IMR-90 (cell line): ENCODE measurements around the gene RBM10. TPM values are rescaled to one million over a fixed set of nuclear protein-coding genes. Genes with fewer than 3 reads are reported as not detected.
A peak's percentile ranks its signal among the peaks of the same experiment; 100 is the strongest.

ENCODE experiments used
- ATAC-seq: fragments of 200-7000 bp; cut with Tn5 transposase; 2 replicates; pipeline ENCODE4 v1.9.1; 2020; ENCODE audit warnings: low read depth, mild to moderate bottlenecking, moderate library complexity
- BruUV-seq: library from RNA; stranded (reverse); fragments of 400-500 nt; replicated peaks from 2 replicates; lab custom pipeline; 2021; lab: Mats Ljungman, UMichigan
- CTCF ChIA-PET: fragments of 300-600 bp; formaldehyde crosslinking; extraction: SDS; loops from one replicate; lab custom pipeline; 2021; ENCODE audit warnings: antibody characterized with exemption; lab: Yijun Ruan, JAX
- POLR2A ChIA-PET: fragments of 300-600 bp; sonication (Branson Sonifier 250); formaldehyde crosslinking; loops from one replicate; lab custom pipeline; 2022; ENCODE audit warnings: antibody characterized with exemption; ENCODE audit not compliant: unreplicated experiment; lab: Charles Lee
- DNase-seq: peaks from one replicate; pipeline ENCODE4 v3.0.0; 2013
- H2AFZ ChIP-seq: replicated peaks from 2 replicates; pipeline ENCODE3; 2013; ENCODE audit warnings: low read length, mild to moderate bottlenecking; ENCODE audit not compliant: poor library complexity
- H2AK5ac ChIP-seq: 2 replicates; pipeline ENCODE4 v1.6.1; 2013; ENCODE audit warnings: low read depth, low read length, inconsistent platforms
- H2AK9ac ChIP-seq: replicated peaks from 2 replicates; pipeline ENCODE3; 2013; ENCODE audit warnings: mild to moderate bottlenecking, low read depth, low read length, moderate library complexity; ENCODE audit not compliant: poor library complexity
- H2BK120ac ChIP-seq: 2 replicates; pipeline ENCODE4 v1.6.1; 2013; ENCODE audit warnings: low read depth, low read length, inconsistent platforms
- H2BK15ac ChIP-seq: 3 replicates; pipeline ENCODE4 v1.6.1; 2013; ENCODE audit warnings: low read depth, low read length, inconsistent platforms
- H2BK20ac ChIP-seq: 2 replicates; pipeline ENCODE4 v1.6.1; 2013; ENCODE audit warnings: low read depth, mild to moderate bottlenecking, inconsistent platforms, low read length, moderate library complexity
- H2BK5ac ChIP-seq: 2 replicates; pipeline ENCODE4 v1.6.1; 2013; ENCODE audit warnings: mild to moderate bottlenecking, low read depth, low read length, inconsistent platforms; ENCODE audit not compliant: poor library complexity, severe bottlenecking
- H3K14ac ChIP-seq: replicated peaks from 2 replicates; pipeline ENCODE4 v1.6.1; 2013; ENCODE audit warnings: low read depth, low read length, inconsistent platforms
- H3K18ac ChIP-seq: 2 replicates; pipeline ENCODE4 v1.6.1; 2013; ENCODE audit warnings: low read depth, low read length, control low read depth
- H3K23ac ChIP-seq: 2 replicates; pipeline ENCODE4 v1.6.1; 2013; ENCODE audit warnings: low read depth, low read length, inconsistent platforms
- H3K27ac ChIP-seq: 2 replicates; pipeline ENCODE4 v1.5.1; 2013; ENCODE audit warnings: mild to moderate bottlenecking, control low read depth, low read length; ENCODE audit not compliant: insufficient read depth
- H3K27me3 ChIP-seq: 2 replicates; pipeline ENCODE4 v1.6.1; 2013; ENCODE audit warnings: low read length; ENCODE audit not compliant: control insufficient read depth, insufficient read depth
- H3K36me3 ChIP-seq: 2 replicates; pipeline ENCODE4 v1.6.1; 2013; ENCODE audit warnings: low read length, mixed read lengths; ENCODE audit not compliant: control insufficient read depth, insufficient read depth
- H3K4ac ChIP-seq: 2 replicates; pipeline ENCODE4 v1.6.1; 2013; ENCODE audit warnings: low read depth, low read length, inconsistent platforms
- H3K4me1 ChIP-seq: 2 replicates; pipeline ENCODE4 v1.6.1; 2013; ENCODE audit warnings: low read length, mixed read lengths; ENCODE audit not compliant: control insufficient read depth, insufficient read depth
- H3K4me2 ChIP-seq: 2 replicates; pipeline ENCODE4 v1.6.1; 2013; ENCODE audit warnings: low read depth, mild to moderate bottlenecking, control low read depth, low read length, moderate library complexity
- H3K4me3 ChIP-seq: 2 replicates; pipeline ENCODE4 v1.5.1; 2013; ENCODE audit warnings: low read depth, mild to moderate bottlenecking, control low read depth, low read length, moderate library complexity; ENCODE audit not compliant: insufficient read depth
- H3K56ac ChIP-seq: 2 replicates; pipeline ENCODE4 v1.6.1; 2013; ENCODE audit warnings: low read length, inconsistent platforms; ENCODE audit not compliant: insufficient read depth; ENCODE audit errors: extremely low read depth
- H3K79me1 ChIP-seq, 2 experiments: 2 replicates each; pipeline ENCODE4 v1.6.1; 2013; ENCODE audit warnings: low read length in 2 of 2, inconsistent platforms in 1 of 2, low read depth in 1 of 2
- H3K9ac ChIP-seq: 2 replicates; pipeline ENCODE4 v1.6.1; 2013; ENCODE audit warnings: low read depth, low read length, control low read depth
- H3K9me1 ChIP-seq: 2 replicates; pipeline ENCODE4 v1.6.1; 2013; ENCODE audit warnings: low read length, inconsistent platforms; ENCODE audit not compliant: insufficient read depth
- H3K9me3 ChIP-seq: 2 replicates; pipeline ENCODE4 v1.6.1; 2013; ENCODE audit warnings: low read length; ENCODE audit not compliant: control insufficient read depth, insufficient read depth
- H4K20me1 ChIP-seq: 2 replicates; pipeline ENCODE4 v1.6.1; 2013; ENCODE audit warnings: low read length, inconsistent platforms; ENCODE audit not compliant: insufficient read depth
- H4K5ac ChIP-seq: 2 replicates; pipeline ENCODE4 v1.6.1; 2013; ENCODE audit warnings: mild to moderate bottlenecking, low read depth, low read length, control low read depth
- H4K8ac ChIP-seq, 2 experiments: 2 replicates each; pipeline ENCODE4 v1.6.1; 2013; ENCODE audit warnings: low read depth in 2 of 2, low read length in 2 of 2, control low read depth in 1 of 2, inconsistent platforms in 1 of 2
- H4K91ac ChIP-seq: 2 replicates; pipeline ENCODE4 v1.6.1; 2013; ENCODE audit warnings: low read depth, low read length, inconsistent platforms; ENCODE audit not compliant: insufficient read depth
- CEBPB ChIP-seq: IDR thresholded peaks from 2 replicates; pipeline ENCODE4 v1.6.1; 2012; ENCODE audit warnings: low read depth, low read length, improper control_type of control experiment
- MXI1 ChIP-seq: IDR thresholded peaks from 2 replicates; pipeline ENCODE4 v1.6.1; 2012; ENCODE audit warnings: low read depth, mild to moderate bottlenecking, low read length, moderate library complexity, borderline replicate concordance
- WGBS, 2 experiments: methylation state at CpG; one replicate each; pipeline versions ENCODE4 v1.1.5 to v1.1.7; 2013; ENCODE audit warnings: missing lambda C conversion rate in 2 of 2; ENCODE audit not compliant: insufficient read length in 1 of 2; ENCODE audit errors: extremely low coverage in 2 of 2; 5-methylcytosine and 5-hydroxymethylcytosine counted together
- dilution Hi-C: fragments of 300-500 bp; cut with HindIII; formaldehyde crosslinking; loops from one replicate; pipeline ENCODE4 v1.14.3; 2018; ENCODE audit warnings: low sequenced_read_pairs; ENCODE audit not compliant: unreplicated experiment
- in situ Hi-C: fragments of 300-500 bp; cut with MboI; formaldehyde crosslinking; loops from 3 replicates; pipeline ENCODE4 v1.14.3; 2019; ENCODE audit warnings: low sequenced_read_pairs, inconsistent platforms, mixed read lengths
- intact Hi-C: fragments of 100-400 bp; cut with micrococcal nuclease; formaldehyde crosslinking; loops from 2 replicates; pipeline ENCODE4 v1.10.0; 2022
- polyA plus RNA-seq, 3 experiments: library from polyadenylated mRNA; depleted of rRNA; stranded (reverse); fragments of >200 nt; gene quantifications; 2 replicates each; pipeline ENCODE4 v1.2.3, GENCODE V29; 2012; ENCODE audit warnings: low replicate concordance in 1 of 3
- total RNA-seq: library from RNA; depleted of rRNA; stranded (reverse); fragments of >200 nt; gene quantifications from 2 replicates; pipeline ENCODE4 v1.2.3, GENCODE V29; 2012

The RBM10 gene
- total and polyA plus RNA-seq, 2 of the 4 experiments (the other 2 are of a cell fraction): 33.4 to 36.0 TPM

GRCh38 chrX:47169726-47170515 is 24.9 kb downstream of the RBM10 start:
- H2BK15ac ChIP-seq: no peak overlapping the region
- no peak overlapping the region for H3K4ac ChIP-seq
- in situ Hi-C loops (no loop called here), intact Hi-C loops (no loop called here), dilution Hi-C loops (no loop called here)
- H4K5ac ChIP-seq: no peak overlapping the region
- H3K14ac ChIP-seq: no peak overlapping the region
- H4K8ac ChIP-seq: no peak overlapping the region
- 0 out of 2 replicates have a peak, but pooled peaks cover 4% of the 10 kb centered on the region for H3K9me1 ChIP-seq
- H3K27ac ChIP-seq: no peak overlapping the region
- no peak overlapping the region for H2BK120ac ChIP-seq
- no peak overlapping the region for H4K91ac ChIP-seq
- no peak overlapping the region for H2AK5ac ChIP-seq
- no peak overlapping the region for H2BK20ac ChIP-seq
- no peak overlapping the region for H3K18ac ChIP-seq
- H3K4me3 ChIP-seq: no peak overlapping the region
- H2AK9ac ChIP-seq: no peak overlapping the region
- peaks cover 0 to 11% of the 10 kb centered on the region in 2 experiments; a peak in 1 of 4 replicates for H3K79me1 ChIP-seq
- BruUV-seq: no TSS peak
- no peak overlapping the region for H3K56ac ChIP-seq
- peaks cover 8% of the 10 kb centered on the region; the same call in 1 of the 2 replicates for H3K27me3 ChIP-seq
- 60% methylated on average over 1 of the region's 13 CpGs; no CpG with 5 or more reads in 1 of the 2 experiments for WGBS, 2 experiments
- DNase-seq: peak; percentile 54
- no peak overlapping the region for H2BK5ac ChIP-seq
- H3K9ac ChIP-seq: no peak overlapping the region
- no peak overlapping the region for H3K23ac ChIP-seq
- peak; percentile 80 for ATAC-seq
- no peaks in the 10 kb centered on the region for H3K9me3 ChIP-seq
- H2AFZ ChIP-seq: no peak overlapping the region
- no peaks in the 10 kb centered on the region for H3K4me1 ChIP-seq
- no peak for TF ChIP-seq MXI1
- TF ChIP-seq CEBPB: peak; percentile 83
- peaks cover 25% of the 10 kb centered on the region for H4K20me1 ChIP-seq
- H3K36me3 ChIP-seq: peaks cover 28% of the 10 kb centered on the region
- ChIA-PET POLR2A (no interaction called here), CTCF (no interaction called here)
- no peak overlapping the region for H3K4me2 ChIP-seq
